Lower lobe of right lung (tissue), 2 donors: Measurements from ENCODE around the gene CGNL1. TPM values are rescaled to one million over a fixed set of nuclear protein-coding genes. Genes with fewer than 3 reads are reported as not detected.

Source experiments
- ATAC-seq, 2 donors: fragments of 200-7000 bp; cut with Tn5 transposase; one replicate each; pipeline ENCODE4 v1.9.1; 2020 to 2022; ENCODE audit warnings: mild to moderate bottlenecking in 2 of 2, moderate library complexity in 2 of 2
- DNase-seq: peaks from one replicate; pipeline ENCODE4 v3.0.0-alpha.2; 2020
- H3K27ac ChIP-seq: fragments of 200-600 bp; one replicate; pipeline ENCODE4 v1.8.0; 2022
- H3K27me3 ChIP-seq: fragments of 200-600 bp; one replicate; pipeline ENCODE4 v1.8.0; 2022; ENCODE audit warnings: low read depth
- H3K36me3 ChIP-seq: fragments of 200-600 bp; one replicate; pipeline ENCODE4 v1.8.0; 2022; ENCODE audit warnings: mild to moderate bottlenecking
- H3K4me1 ChIP-seq: fragments of 200-600 bp; one replicate; pipeline ENCODE4 v1.8.0; 2022
- H3K4me3 ChIP-seq: fragments of 200-600 bp; one replicate; pipeline ENCODE4 v1.8.0; 2022; ENCODE audit warnings: mild to moderate bottlenecking
- H3K9me3 ChIP-seq: fragments of 200-600 bp; one replicate; pipeline ENCODE4 v1.8.0; 2022
- intact Hi-C: fragments of 100-400 bp; cut with DNase I; formaldehyde crosslinking; loops from one replicate; pipeline ENCODE4 v1.11.0; 2022
- total RNA-seq: library from RNA; stranded (reverse); fragmentation: NEBNext Ultra II Directional; extraction: Animal tissue kit (Norgen Biotek cat#: 25700); gene quantifications from one replicate; pipeline ENCODE4 v1.2.1, GENCODE V29; 2021
- TF ChIP-seq, protein P1 (sequence below): fragments of 200-600 bp; IDR thresholded peaks from one replicate; pipeline ENCODE4 v1.8.0; 2022; ENCODE audit warnings: antibody characterized with exemption, mild to moderate bottlenecking
- donor health status: DM: no; HTN: yes; CAD: no; lungs with severe emphysema.

Gene CGNL1
- total RNA-seq, 1 donor from 2014 or later: 46.0 TPM

DNA sequence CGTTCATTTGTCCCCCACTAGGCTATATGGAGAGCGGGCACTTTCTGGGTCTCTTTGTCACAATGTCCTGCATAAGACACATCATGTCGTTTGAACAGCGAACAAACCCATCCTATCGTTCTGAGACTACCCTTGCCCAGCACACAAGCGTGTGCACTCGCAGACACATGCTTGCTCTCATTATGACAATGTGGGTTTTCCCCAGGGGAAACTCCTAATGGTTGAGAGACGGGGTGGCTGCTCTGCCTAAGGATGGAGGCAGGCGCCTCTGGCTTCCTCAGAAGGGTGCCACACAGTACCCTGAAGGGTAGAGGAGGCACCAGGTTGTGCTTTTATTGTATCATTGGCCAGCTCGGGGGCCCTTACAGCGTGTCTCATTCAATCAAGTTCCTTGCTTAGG, 164.4 kb downstream of the CGNL1 start:
- H3K36me3 ChIP-seq: peaks cover 27% of the 10 kb centered on the region
- DNase-seq: no peak
- TF ChIP-seq, protein P1, sequence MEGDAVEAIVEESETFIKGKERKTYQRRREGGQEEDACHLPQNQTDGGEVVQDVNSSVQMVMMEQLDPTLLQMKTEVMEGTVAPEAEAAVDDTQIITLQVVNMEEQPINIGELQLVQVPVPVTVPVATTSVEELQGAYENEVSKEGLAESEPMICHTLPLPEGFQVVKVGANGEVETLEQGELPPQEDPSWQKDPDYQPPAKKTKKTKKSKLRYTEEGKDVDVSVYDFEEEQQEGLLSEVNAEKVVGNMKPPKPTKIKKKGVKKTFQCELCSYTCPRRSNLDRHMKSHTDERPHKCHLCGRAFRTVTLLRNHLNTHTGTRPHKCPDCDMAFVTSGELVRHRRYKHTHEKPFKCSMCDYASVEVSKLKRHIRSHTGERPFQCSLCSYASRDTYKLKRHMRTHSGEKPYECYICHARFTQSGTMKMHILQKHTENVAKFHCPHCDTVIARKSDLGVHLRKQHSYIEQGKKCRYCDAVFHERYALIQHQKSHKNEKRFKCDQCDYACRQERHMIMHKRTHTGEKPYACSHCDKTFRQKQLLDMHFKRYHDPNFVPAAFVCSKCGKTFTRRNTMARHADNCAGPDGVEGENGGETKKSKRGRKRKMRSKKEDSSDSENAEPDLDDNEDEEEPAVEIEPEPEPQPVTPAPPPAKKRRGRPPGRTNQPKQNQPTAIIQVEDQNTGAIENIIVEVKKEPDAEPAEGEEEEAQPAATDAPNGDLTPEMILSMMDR: no peak
- H3K4me3 ChIP-seq: no peak overlapping the region
- peaks cover 12% of the 10 kb centered on the region for H3K4me1 ChIP-seq
- no peaks in the 10 kb centered on the region for H3K9me3 ChIP-seq
- no peaks in the 10 kb centered on the region for H3K27me3 ChIP-seq
- no peak for ATAC-seq
- intact Hi-C loops: no loop called here
- no peak overlapping the region for H3K27ac ChIP-seq

GRCh38 chr15:57541271-57541670, 165.0 kb downstream of the CGNL1 start:
- DNase-seq: no peak
- TF ChIP-seq, protein P1: no peak
- H3K27ac ChIP-seq: no peak overlapping the region
- intact Hi-C loops: no loop called here
- no peak overlapping the region for H3K4me3 ChIP-seq
- H3K4me1 ChIP-seq: peaks cover 12% of the 10 kb centered on the region
- H3K27me3 ChIP-seq: no peaks in the 10 kb centered on the region
- no peak for ATAC-seq
- H3K9me3 ChIP-seq: no peaks in the 10 kb centered on the region
- H3K36me3 ChIP-seq: peaks cover 30% of the 10 kb centered on the region

GRCh38 chr15:57541805-57542504, 165.7 kb downstream of the CGNL1 start:
- intact Hi-C loops: no loop called here
- H3K9me3 ChIP-seq: no peaks in the 10 kb centered on the region
- H3K27me3 ChIP-seq: no peaks in the 10 kb centered on the region
- H3K36me3 ChIP-seq: peaks cover 30% of the 10 kb centered on the region
- H3K27ac ChIP-seq: no peak overlapping the region
- peak; percentile 54 to 63 for ATAC-seq
- peak; percentile 64 for DNase-seq
- no peak overlapping the region for H3K4me3 ChIP-seq
- H3K4me1 ChIP-seq: peaks cover 12% of the 10 kb centered on the region
- TF ChIP-seq, protein P1: peak; percentile 84

DNA sequence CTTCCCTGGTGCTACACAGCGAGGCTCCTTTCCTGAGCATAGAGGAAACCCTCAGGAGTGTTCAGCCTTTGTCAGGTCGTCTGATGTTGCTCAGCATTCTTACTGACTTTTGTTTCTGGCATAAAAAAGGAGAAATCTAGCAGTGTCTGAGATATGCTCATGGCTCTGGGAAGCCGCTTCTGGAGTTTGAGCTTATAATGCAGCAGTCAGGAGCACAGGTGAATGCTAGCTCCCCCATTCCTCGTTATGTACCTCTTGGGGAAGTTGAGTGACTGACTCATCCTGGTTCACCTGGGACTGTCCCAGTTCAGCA, 166.2 kb downstream of the CGNL1 start:
- intact Hi-C loops: no loop called here
- Histone ChIP-seq H3K9me3 (no peaks in the 10 kb centered on the region), H3K4me1 (peaks cover 12% of the 10 kb centered on the region), H3K4me3 (no peak overlapping the region), H3K36me3 (peaks cover 35% of the 10 kb centered on the region), H3K27ac (no peak overlapping the region), H3K27me3 (no peaks in the 10 kb centered on the region)
- DNase-seq (no peak), ATAC-seq (peak in 1 of 2 donors; percentile 12)
- TF ChIP-seq, protein P1: peak; percentile 4

GRCh38 chr15:57544848-57545480, 168.7 kb downstream of the CGNL1 start:
- H3K36me3 ChIP-seq: peaks cover 38% of the 10 kb centered on the region
- intact Hi-C loops: no loop called here

More at GRCh38 chr15:57544848-57545480, 168.7 kb downstream of the CGNL1 start:
- Histone ChIP-seq H3K27me3 (no peaks in the 10 kb centered on the region), H3K4me3 (no peak overlapping the region), H3K9me3 (no peaks in the 10 kb centered on the region), H3K4me1 (peaks cover 12% of the 10 kb centered on the region), H3K27ac (no peak overlapping the region)
- DNase-seq (no peak), ATAC-seq (no peak)
- TF ChIP-seq, protein P1: no peak
